HG02610 (cell line): ENCODE results near the gene TMEM266.

ENCODE experiments used
- ATAC-seq: cut with Tn5 transposase; IDR thresholded peaks from one replicate; pipeline ENCODE4 v1.9.1; 2021; ENCODE audit warnings: mild to moderate bottlenecking, moderate library complexity; ENCODE audit not compliant: unreplicated experiment

TMEM266 gene

DNA sequence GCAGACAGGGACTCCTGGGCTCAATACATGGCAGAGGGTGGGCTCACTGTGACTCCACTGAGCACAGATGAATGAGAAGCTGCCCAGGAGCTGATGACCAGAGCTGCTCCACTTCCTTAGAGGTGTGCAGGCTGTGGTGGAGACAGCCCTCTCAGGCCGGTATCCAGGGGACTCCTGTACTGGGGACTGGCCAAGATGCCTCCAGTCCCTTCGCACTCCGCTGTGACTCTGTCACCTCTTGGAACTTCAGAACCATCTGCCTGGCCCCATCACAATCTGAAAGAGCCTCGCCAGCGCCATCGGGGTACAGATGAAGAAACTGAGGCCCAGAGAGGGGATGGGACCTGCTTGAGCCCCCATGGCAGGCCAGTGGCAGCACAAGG, 140.3 kb downstream of the TMEM266 start:
- no peak for ATAC-seq

DNA sequence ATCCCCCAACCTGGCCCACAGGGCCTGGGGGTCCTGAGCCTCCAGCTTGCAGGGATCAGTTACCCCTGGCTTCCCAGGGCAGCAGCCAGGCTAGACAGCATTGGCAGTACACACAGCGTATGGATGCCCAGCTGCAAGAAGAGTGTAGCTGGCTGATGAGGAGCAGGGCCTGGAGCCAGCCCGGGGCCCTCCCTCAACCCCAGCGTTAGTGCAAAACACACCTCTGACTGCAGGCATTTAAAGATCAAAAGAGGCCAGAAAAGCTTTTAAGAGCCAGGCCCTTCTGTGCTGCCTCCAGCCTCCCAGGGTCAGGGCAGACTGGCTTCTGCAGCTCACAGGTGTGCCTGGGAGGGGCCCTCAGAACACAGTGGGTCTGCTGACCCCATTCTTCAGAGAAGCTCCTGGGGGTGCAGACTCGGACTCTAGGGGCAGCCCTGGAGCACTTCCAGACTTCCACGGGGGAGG, 140.9 kb downstream of the TMEM266 start:
- ATAC-seq = no peak

DNA sequence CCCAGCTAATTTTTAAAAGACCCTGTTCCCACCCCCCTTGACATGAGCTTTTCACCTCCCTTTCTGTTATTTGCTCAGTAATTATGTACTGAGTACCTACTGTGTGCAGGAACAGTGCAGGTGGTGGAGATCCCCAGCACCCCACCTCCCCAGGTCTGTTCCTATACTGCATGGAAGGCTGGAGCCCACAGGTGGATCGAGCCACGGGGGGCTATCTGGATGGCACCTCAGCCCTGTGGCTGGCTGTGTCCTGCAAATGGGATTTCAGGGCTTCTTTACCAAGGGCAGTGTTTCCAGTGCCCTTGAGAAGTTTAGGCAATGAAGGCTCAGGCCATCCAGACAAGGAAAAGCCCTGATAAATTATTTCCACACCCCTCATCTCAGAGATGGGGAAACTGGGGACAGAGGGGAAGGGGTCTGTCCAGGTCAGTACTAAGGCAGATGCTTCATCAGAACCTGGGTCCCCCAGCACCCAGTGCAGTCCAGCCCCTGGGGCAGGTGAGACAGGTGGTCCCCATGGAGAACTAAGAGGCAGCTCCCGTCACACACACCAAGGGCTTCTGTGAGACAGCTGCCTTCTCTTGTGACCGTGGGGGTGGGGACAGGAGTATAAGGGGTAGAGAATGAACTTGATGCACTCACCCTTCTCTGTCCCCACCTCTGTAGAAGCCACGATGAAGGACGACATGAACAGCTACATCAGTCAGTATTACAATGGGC, 141.9 kb downstream of the TMEM266 start:
- no peak for ATAC-seq

DNA sequence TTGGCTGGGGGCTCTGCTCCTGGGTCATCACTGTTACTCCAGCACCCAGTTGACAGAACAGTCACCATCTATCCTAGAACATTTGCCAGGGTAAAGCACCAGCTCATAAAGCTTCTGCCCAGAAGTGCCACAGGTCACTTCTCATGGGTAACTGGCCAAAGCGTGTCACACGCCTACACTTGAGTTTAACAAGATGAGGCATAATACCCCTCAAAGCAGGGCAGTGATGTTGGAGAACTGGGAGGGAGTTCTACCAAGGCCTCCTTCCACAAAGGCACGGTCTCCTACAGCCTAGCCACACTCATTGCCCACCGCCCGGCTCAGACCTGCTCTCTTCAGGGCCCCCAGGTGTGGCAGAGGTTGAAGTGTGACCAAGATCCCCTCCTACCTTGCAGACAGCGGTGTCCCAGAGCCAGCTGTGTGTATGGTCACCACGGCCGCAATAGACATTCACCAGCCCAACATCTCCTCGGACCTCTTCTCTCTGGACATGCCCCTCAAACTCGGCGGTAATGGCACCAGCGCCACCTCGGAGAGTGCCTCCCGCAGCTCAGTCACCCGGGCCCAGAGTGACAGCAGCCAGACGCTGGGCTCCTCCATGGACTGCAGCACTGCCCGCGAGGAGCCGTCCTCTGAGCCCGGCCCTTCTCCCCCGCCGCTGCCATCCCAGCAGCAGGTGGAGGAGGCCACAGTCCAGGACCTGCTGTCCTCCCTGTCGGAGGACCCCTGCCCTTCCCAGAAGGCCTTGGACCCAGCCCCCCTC, 143.7 kb downstream of the TMEM266 start:
- ATAC-seq = no peak

DNA sequence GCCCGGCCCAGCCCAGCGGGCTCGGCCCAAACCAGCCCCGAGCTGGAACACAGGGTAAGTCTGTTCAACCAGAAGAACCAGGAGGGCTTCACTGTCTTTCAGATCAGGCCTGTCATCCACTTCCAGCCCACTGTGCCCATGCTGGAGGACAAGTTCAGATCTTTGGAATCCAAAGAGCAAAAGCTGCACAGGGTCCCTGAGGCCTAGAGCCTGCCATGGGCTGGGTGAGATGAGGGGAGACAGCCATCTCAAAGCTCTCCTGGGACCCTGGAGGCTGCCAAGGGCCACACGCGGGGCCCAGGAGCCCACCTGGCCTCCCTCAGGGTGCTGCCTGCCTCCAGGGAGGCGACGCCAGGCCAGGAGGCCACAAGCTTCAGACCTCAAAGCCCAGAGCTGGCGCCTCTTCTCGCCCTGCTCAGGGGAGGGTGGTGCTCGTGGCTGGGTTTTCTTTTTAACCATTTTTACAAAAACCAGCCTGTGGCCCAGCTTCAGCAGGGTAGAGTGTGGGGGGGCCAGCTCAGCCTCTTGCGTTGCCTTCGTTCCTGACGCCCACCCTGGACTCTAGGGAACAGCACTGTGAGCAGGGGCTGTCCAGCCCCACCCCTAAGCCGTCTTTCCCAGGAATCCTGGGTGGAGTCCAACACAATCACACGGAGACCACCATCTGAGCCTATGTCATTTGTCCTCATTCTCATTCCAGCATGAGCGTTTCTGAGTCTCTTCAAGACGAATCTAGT, 144.5 kb downstream of the TMEM266 start:
- ATAC-seq = no peak

DNA sequence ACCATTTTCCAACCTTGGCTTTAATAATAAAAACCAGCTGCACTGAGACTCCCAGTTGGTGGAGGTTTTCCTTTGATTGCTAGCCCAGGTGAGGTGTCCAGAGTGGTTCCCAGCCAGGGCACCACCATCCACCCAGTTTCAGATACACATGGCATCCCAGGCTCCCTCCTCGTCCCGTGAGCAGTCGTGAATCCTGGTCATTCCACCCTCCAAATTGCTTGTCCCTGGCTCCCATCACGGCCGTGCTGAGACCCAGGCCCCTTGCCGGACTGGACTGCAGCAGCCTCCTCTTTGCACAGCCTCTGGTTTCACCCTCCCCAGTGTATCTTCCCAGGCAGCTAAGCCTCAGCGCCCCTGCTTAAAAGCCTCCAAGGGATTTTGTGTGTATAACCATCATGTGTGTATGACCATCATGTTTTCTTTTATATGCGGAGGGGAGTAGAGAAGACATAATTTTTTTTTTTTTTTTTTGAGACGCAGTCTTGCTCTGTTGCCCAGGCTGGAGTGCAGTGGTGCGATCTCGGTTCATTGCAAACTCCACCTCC, 145.2 kb downstream of the TMEM266 start:
- ATAC-seq = no peak

DNA sequence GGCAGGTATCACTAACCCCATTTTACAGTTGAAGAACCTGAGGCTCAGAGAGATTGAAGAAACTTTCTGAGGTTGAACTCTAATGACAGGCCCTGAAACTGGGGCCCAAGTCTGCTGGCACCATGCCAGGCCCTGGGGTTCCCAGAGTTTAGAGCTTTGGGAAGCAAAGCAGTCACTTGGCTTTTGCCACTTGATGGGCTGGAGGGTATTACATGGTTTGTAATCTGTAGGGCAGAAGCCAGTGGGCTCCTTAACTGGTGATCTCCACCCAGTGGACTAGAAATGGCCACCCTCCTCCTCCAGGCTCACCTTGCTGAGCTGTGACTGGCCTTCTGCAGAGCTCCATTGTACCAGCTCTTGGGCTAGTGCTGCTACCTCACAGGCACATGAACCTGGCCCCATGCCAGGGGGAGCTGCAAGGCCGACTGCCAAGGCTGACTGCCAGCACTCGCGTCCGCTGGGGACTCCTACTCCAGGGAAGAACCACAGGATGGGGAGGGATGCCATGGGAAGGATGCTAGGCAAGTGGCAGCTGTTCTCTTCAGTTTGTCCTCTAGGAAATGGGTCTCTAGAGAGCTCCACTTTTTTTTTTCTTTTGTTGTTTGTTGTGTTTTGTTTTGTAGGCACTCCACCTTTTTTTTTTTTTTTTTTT, 146.7 kb downstream of the TMEM266 start:
- ATAC-seq = no peak

DNA sequence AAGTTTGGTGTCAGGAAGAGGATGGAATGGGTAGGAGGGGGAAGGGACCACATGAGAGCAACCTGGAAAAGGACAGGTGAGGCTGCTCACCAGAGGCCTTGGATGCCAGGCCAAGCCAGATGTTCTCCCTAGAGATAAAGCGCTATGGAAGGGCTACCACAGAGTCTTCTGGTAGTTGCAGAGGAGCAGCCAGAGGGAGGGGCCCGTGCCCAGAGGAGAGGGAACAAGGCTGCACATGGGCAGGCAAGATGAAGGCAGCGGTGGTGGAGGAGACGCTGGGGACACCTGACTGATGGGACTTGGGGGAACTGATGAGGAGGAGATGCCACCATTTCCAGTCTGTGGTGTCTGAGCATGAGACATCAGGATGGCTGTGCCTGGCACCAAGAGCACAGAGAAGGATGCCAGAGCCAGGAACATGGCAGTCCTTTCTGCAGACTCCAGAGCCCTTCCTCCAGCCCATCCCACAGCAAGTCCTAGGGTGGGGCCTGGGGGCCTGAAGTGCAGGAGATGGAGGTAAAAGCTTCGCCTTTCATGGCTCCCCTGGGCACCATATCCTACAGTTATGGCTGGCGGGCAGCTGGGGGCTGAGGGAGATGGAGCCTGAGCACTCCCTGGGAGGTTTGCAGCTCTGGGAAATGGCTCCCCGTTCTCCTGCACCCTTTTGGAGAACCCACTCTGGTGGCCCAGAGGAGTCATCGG, 148.4 kb downstream of the TMEM266 start:
- no peak for ATAC-seq

DNA sequence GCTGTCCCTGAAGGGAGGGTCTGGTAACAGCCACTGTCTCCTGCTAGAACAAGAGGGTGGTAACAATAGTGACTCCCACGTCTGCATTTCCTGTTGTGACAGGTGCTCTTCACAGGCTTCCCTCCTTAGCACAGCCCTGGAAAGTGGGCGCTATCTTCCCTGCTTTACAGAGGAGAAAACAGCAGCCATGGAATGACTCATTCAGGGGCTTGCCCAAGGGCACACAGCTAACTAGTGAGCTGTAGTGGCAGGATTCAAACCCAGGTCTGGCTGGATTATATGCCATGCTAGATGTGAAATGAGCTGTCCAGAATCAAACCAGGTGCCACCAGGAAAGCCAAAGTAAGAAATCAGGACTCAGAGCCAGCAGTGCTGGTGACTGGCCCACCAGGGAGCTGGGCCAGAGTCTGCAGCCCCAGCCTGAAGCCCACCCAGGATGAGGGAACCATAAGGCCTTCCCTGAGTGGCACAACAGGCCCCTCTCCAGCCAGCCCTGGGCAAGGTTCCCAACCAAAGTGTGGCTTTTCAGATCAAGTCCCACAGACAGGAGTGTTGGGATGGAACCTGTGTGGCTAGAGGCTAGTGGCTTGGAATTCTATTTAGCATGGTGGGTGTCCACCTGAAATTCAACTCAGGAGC, 149.1 kb downstream of the TMEM266 start:
- ATAC-seq = no peak

DNA sequence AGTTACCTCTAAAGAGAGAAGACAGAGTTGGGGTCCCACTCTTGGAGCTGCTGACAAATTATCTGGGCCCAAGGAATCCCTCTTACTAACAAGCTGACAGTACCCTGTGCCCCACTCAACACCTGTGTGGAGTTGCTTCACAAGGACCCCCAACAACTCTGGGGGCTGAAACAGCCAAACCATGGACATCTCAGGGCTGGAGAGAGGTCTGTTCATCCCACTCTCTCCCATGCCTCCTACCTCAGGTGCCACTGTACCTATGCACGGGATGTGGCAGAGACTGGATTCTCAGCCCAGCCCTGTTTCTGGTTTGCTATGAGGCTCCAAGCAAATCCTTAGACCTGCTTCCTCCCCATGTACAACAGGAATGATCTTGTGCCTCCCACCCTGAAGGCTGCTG, 149.7 kb downstream of the TMEM266 start:
- ATAC-seq = no peak

DNA sequence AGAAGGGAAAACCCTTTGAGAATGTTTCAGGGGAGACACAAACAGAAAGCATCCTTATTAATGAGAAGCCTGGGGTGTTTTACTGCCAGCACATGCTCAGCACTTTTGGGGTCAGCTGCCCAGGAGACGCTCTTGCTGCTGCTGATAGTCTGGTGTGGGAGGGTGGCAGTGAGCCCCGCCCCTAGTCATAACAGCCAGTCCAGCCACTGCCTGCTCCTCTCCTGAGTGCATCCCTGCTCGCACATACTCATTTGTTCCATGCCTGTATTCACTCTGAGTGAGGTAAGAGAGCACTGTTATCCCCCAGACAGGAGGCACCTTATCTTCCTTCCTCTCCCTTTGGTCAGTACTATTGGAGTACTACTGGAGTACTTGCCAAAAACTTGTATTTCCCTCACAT, 150.2 kb downstream of the TMEM266 start:
- no peak for ATAC-seq

DNA sequence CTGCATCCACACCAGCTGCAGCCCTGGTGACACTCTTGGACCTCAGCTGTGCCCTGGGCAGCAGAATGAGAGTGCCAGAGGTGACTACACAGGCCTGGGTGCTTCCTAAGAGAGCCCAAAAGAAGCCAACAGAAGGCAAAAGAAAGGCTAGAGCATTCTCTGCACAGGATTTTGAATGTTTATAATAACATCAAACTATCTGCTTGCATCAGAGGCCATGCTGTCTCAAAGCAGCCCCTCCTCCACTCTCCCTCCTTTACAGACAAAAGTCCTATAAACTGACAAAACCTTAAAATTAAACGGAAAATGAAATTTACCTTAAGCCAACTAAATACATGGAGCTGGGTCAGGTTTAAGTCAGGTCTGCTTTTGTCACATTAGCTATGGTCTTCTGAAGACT, 155.8 kb downstream of the TMEM266 start:
- ATAC-seq = no peak

DNA sequence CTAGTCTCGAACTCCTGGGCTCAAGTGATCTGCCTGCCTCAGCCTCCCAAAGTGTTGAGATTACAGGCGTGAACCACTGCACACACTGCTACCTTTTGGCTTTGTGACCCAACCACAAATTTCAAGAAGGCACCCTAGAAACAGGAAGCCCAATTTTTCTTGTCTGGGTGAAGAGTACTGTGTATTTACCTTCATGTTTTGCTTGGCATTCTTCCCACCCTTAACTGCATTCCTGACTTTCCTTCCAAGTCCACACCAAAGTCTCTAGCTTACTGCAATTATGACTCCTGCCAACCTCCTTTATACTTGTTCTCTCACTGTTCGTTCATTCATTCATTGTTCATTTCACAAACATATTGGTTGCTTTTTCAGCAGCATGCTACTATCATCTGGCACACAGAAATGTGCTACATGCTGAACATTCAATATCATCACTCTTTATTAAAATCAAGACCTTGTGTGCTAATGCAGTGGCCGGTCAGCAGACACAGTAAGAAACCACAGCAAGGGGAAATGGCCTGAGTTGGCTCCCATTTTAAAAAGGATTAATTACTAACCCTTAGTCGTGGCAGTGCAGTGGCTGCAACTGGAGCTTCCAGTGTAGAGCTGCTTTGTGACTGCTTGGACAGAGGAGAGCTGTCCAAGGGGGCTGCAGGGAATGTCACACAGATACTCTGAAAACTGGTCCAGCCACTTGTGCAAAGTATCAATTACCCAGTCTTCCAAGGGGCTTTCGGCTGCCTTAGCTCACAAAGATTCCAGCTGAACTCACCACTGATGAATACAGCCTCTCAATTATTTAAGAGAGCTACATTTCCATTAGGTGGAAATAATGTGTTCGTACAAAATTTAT, 157.5 kb downstream of the TMEM266 start:
- ATAC-seq = no peak

DNA sequence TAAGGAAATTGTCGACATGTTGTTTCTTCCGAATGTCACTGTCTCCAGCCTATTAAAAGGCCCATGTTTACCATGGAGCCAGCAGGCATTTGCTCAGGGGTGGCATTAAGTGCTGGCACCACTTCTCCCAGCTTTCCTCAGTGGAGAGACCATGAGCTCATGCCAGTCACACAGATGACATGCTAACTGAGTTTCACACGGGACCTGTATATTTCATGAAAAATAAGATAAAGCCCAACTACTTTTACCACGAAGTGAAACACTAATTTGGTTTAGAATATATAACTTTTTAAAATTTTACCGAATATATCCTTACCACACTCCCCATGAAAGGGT, 158.1 kb downstream of the TMEM266 start:
- ATAC-seq = no peak

DNA sequence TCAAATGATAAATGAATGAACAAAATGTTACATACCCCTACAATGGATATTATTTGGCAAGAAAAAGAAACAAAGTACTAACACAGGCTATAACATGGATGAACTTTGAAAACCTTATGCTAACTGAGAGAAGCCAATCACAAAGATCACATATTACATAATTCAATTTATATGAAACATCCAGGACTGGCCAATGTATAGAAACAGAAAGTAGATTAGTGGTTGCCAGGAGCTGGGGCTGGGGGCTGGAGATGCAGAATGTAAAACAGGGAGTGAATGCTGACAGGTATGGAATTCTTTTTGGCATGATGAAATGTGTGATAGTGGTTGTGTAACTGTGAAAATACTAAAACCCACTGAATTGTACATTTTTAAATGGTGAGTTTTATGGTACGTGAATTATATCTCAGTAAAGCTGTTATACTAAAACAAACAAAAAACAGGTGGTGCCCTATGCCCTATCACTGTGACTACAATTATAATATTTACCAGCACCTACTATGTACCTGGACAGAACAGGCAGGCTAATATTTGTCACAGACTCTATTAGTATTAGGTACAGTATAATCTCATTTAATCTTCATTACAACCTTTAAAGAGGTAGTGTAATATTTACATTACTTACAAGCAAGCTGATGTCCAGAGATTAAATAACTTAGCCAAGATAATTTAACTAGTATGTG, 161.4 kb downstream of the TMEM266 start:
- no peak for ATAC-seq

DNA sequence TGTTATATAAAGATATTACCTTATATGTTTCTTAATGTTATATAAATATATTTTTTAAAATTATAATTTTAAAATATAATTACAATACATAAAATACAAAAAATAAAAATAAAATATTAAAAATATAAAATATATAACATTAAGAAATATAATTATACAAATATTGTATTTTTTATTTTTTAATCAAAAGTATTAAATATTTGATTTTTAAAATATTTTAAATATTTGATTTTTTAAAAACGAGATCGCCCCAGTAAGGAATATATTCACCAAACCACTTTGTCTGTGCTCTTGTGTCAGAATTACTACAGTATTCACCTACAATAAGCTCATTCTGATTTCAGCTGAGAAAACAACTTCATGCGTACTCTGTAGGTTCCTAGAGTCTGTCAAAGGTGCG, 162.4 kb downstream of the TMEM266 start:
- ATAC-seq = no peak

DNA sequence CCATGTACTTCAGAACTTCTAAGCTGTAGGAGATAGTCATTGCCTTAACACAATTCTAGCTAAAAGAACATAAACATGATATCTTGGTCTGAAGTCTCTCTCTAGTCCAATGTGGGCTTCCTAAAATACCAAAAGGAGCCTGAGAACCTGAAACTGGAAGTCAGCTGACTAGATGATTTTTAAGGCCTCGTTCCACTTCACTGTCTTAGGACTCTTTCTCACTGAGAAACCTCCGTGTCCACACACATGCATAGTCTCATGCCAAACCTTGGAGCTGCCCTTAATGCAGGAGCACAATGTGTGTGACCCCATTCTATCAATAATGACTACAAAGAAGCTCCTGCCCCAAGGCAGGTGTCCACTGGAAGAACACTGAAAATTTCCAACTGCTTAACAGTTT, 163.7 kb downstream of the TMEM266 start:
- ATAC-seq = peak; percentile 79

DNA sequence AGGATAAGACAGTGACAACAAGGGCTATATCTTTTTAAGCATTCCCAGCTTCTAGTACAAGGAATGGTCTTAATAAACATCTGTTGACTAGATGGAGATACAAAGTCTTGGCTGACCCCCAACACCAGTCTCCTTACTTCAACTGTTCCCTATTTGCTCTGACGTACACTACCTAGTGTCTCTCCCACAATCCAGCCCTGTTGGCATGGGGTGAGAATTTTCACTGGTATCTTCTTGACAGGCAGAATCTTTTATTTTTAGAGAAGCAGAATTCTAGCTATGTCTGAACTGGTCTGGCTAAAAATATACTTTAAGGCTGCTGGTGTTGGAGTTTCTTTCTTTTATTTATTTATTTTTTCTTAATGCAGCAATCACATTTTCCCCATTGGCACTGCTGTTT, 169.5 kb downstream of the TMEM266 start:
- ATAC-seq = no peak

DNA sequence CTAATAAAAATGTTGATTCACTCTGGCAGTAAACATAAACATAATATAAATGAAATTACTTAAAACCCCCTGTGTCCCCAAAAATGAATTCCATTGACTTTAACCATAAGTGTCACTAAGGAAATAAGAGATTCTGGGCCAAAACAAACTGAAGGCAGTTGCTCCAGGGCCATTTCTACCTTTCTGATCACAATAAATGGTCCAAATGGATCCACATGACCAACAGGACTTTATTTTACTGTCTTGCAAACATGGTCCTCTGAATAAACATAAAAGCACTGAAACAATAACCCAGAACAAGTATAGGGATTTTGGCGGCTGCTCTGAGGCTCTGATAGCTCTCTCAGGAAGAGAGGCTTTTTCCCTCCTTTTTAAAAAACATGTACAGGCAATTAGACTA, 174.1 kb downstream of the TMEM266 start:
- ATAC-seq = no peak
